Activated T-cell treated with anti-CD3 and anti-CD28 coated beads, Interleukin-2, amount 50 U/mL, for 48 hours (primary cell): ENCODE results near the gene TCHP.

ENCODE experiments used
- DNase-seq, 2 experiments: peaks; one replicate each; pipeline ENCODE4 v3.0.0-alpha.2; 2020

Gene TCHP

GRCh38 chr12:109967383-109968031, 67.4 kb downstream of the TCHP start:
- no peak for DNase-seq
